T-helper 17 cell (primary cell): ENCODE data around the gene FMN2. TPM values are rescaled to one million over a fixed set of nuclear protein-coding genes. Genes with fewer than 3 reads are reported as not detected.

ENCODE experiments used
- ATAC-seq: fragments of 150-1000 bp; cut with Tn5 transposase; 2 replicates; pipeline ENCODE4 v1.10.0; 2021; ENCODE audit warnings: mild to moderate bottlenecking, moderate library complexity
- DNase-seq, 3 donors: peaks; one replicate each; pipeline versions ENCODE4 v3.0.0 to v3.0.0-alpha.2; 2020 to 2021
- H3K9me3 ChIP-seq: one replicate; pipeline ENCODE4 v1.7.0; 2013; ENCODE audit warnings: low read length, mild to moderate bottlenecking; ENCODE audit not compliant: control insufficient read depth, poor library complexity, severe bottlenecking
- H3K27ac Mint-ChIP-seq: one replicate; pipeline ENCODE4 v1.8.0; 2022; ENCODE audit warnings: mild to moderate bottlenecking, moderate library complexity, mixed read lengths
- H3K27me3 Mint-ChIP-seq: one replicate; pipeline ENCODE4 v1.8.0; 2022; ENCODE audit warnings: mixed read lengths
- H3K36me3 Mint-ChIP-seq: one replicate; pipeline ENCODE4 v1.8.0; 2022; ENCODE audit warnings: low read depth, mixed read lengths
- H3K4me1 Mint-ChIP-seq: one replicate; pipeline ENCODE4 v1.8.0; 2022; ENCODE audit warnings: mild to moderate bottlenecking, mixed read lengths
- H3K4me3 Mint-ChIP-seq: one replicate; pipeline ENCODE4 v1.8.0; 2022; ENCODE audit warnings: mild to moderate bottlenecking, moderate library complexity, mixed read lengths
- total RNA-seq, 4 donors: library from RNA in 2 of 4; stranded (reverse) in 2 of 4; gene quantifications; one replicate each; pipeline ENCODE4 v1.2.3 and lab custom pipeline; 2022 to 2026

The FMN2 gene
- total RNA-seq, 2 donors from 2014 or later = not detected

GRCh38 chr1:240385985-240386978, 294.6 kb downstream of the FMN2 start:
- no peaks in the 10 kb centered on the region for H3K36me3 Mint-ChIP-seq
- H3K4me3 Mint-ChIP-seq = no peak overlapping the region
- DNase-seq = no peak
- peaks cover 16% of the 10 kb centered on the region for H3K27me3 Mint-ChIP-seq
- no peak for ATAC-seq
- H3K4me1 Mint-ChIP-seq = no peaks in the 10 kb centered on the region
- no peaks in the 10 kb centered on the region for H3K9me3 ChIP-seq
- no peak overlapping the region for H3K27ac Mint-ChIP-seq

GRCh38 chr1:240387051-240387450, 295.4 kb downstream of the FMN2 start:
- ATAC-seq (no peak), DNase-seq (no peak)
- H3K27ac Mint-ChIP-seq = no peak overlapping the region
- H3K27me3 Mint-ChIP-seq = peaks cover 16% of the 10 kb centered on the region
- H3K4me3 Mint-ChIP-seq = no peak overlapping the region
- no peaks in the 10 kb centered on the region for H3K36me3 Mint-ChIP-seq
- H3K4me1 Mint-ChIP-seq = no peaks in the 10 kb centered on the region
- no peaks in the 10 kb centered on the region for H3K9me3 ChIP-seq

GRCh38 chr1:240391660-240392260, 300.1 kb downstream of the FMN2 start:
- Mint-ChIP-seq H3K27ac (no peak overlapping the region), H3K27me3 (peaks cover 10% of the 10 kb centered on the region)

GRCh38 chr1:240394353-240394752, 302.7 kb downstream of the FMN2 start:
- Mint-ChIP-seq H3K4me1 (no peaks in the 10 kb centered on the region), H3K36me3 (no peaks in the 10 kb centered on the region), H3K27ac (no peak overlapping the region), H3K4me3 (no peak overlapping the region), H3K27me3 (peaks cover 4% of the 10 kb centered on the region)
- ATAC-seq (no peak), DNase-seq (no peak)
- no peaks in the 10 kb centered on the region for H3K9me3 ChIP-seq

More at GRCh38 chr1:240391660-240392260, 300.1 kb downstream of the FMN2 start:
- no peaks in the 10 kb centered on the region for H3K4me1 Mint-ChIP-seq
- no peaks in the 10 kb centered on the region for H3K9me3 ChIP-seq
- ATAC-seq (no peak), DNase-seq (no peak)
- H3K4me3 Mint-ChIP-seq = no peak overlapping the region
- H3K36me3 Mint-ChIP-seq = no peaks in the 10 kb centered on the region

GRCh38 chr1:240395336-240395735, 303.7 kb downstream of the FMN2 start:
- Mint-ChIP-seq H3K36me3 (no peaks in the 10 kb centered on the region), H3K27ac (no peak overlapping the region), H3K27me3 (peaks cover 4% of the 10 kb centered on the region), H3K4me3 (no peak overlapping the region), H3K4me1 (no peaks in the 10 kb centered on the region)
- DNase-seq (no peak), ATAC-seq (no peak)
- H3K9me3 ChIP-seq = no peaks in the 10 kb centered on the region

- Mint-ChIP-seq H3K4me3 (no peak overlapping the region), H3K27ac (no peak overlapping the region)
Observed at GRCh38 chr1:240399381-240399780, 307.7 kb downstream of the FMN2 start.

GRCh38 chr1:240401731-240402130, 310.0 kb downstream of the FMN2 start:
- Mint-ChIP-seq H3K36me3 (no peaks in the 10 kb centered on the region), H3K27me3 (no peaks in the 10 kb centered on the region), H3K27ac (no peak overlapping the region), H3K4me1 (no peaks in the 10 kb centered on the region), H3K4me3 (no peak overlapping the region)
- DNase-seq (no peak), ATAC-seq (no peak)
- H3K9me3 ChIP-seq = no peaks in the 10 kb centered on the region

More at GRCh38 chr1:240399381-240399780, 307.7 kb downstream of the FMN2 start:
- no peak for ATAC-seq
- DNase-seq = no peak
- H3K9me3 ChIP-seq = no peaks in the 10 kb centered on the region
- H3K36me3 Mint-ChIP-seq = no peaks in the 10 kb centered on the region
- H3K4me1 Mint-ChIP-seq = no peaks in the 10 kb centered on the region
- H3K27me3 Mint-ChIP-seq = no peaks in the 10 kb centered on the region

GRCh38 chr1:240402326-240402725, 310.6 kb downstream of the FMN2 start:
- DNase-seq (no peak), ATAC-seq (no peak)
- no peaks in the 10 kb centered on the region for H3K9me3 ChIP-seq
- Mint-ChIP-seq H3K4me1 (no peaks in the 10 kb centered on the region), H3K27ac (no peak overlapping the region), H3K36me3 (no peaks in the 10 kb centered on the region), H3K27me3 (peaks cover 3% of the 10 kb centered on the region), H3K4me3 (no peak overlapping the region)

- H3K4me1 Mint-ChIP-seq = no peaks in the 10 kb centered on the region
- H3K9me3 ChIP-seq = no peaks in the 10 kb centered on the region
- no peak overlapping the region for H3K27ac Mint-ChIP-seq
- no peaks in the 10 kb centered on the region for H3K36me3 Mint-ChIP-seq
- no peak overlapping the region for H3K4me3 Mint-ChIP-seq
- DNase-seq (no peak), ATAC-seq (no peak)
- H3K27me3 Mint-ChIP-seq = peaks cover 7% of the 10 kb centered on the region
Observed at GRCh38 chr1:240404286-240404685, 312.6 kb downstream of the FMN2 start.

- H3K4me3 Mint-ChIP-seq = no peak overlapping the region
- no peaks in the 10 kb centered on the region for H3K36me3 Mint-ChIP-seq
- H3K27ac Mint-ChIP-seq = no peak overlapping the region
- no peaks in the 10 kb centered on the region for H3K9me3 ChIP-seq
- ATAC-seq (no peak), DNase-seq (no peak)
- peaks cover 7% of the 10 kb centered on the region for H3K27me3 Mint-ChIP-seq
- H3K4me1 Mint-ChIP-seq = no peaks in the 10 kb centered on the region
Observed at GRCh38 chr1:240405751-240406150, 314.1 kb downstream of the FMN2 start.

- H3K27ac Mint-ChIP-seq = no peak overlapping the region
- H3K4me3 Mint-ChIP-seq = no peak overlapping the region
- no peaks in the 10 kb centered on the region for H3K9me3 ChIP-seq
- H3K27me3 Mint-ChIP-seq = peaks cover 7% of the 10 kb centered on the region
- ATAC-seq (no peak), DNase-seq (no peak)
- H3K36me3 Mint-ChIP-seq = no peaks in the 10 kb centered on the region
- no peaks in the 10 kb centered on the region for H3K4me1 Mint-ChIP-seq
Observed at GRCh38 chr1:240407407-240407806, 315.7 kb downstream of the FMN2 start.

- H3K9me3 ChIP-seq = no peaks in the 10 kb centered on the region
- Mint-ChIP-seq H3K4me3 (no peak overlapping the region), H3K36me3 (no peaks in the 10 kb centered on the region), H3K27ac (no peak overlapping the region), H3K4me1 (no peaks in the 10 kb centered on the region), H3K27me3 (peaks cover 7% of the 10 kb centered on the region)
- DNase-seq (no peak), ATAC-seq (no peak)
Observed at GRCh38 chr1:240409615-240410014, 317.9 kb downstream of the FMN2 start.

GRCh38 chr1:240413732-240414131, 322.0 kb downstream of the FMN2 start:
- no peak for ATAC-seq
- H3K4me1 Mint-ChIP-seq = peaks cover 2% of the 10 kb centered on the region
- H3K27me3 Mint-ChIP-seq = no peaks in the 10 kb centered on the region
- DNase-seq = no peak
- H3K4me3 Mint-ChIP-seq = no peak overlapping the region
- H3K36me3 Mint-ChIP-seq = no peaks in the 10 kb centered on the region
- H3K27ac Mint-ChIP-seq = no peak overlapping the region
- H3K9me3 ChIP-seq = no peaks in the 10 kb centered on the region
